Stimulated activated naive CD8-positive, alpha-beta T cell treated with anti-CD3 and anti-CD28 coated beads, Interleukin-15, Interleukin-2, amounts not matched to agents 100 ng/mL and 50 ng/mL, for 24 hours (primary cell): ENCODE results near the gene CAMKK1.

ENCODE experiments used
- H3K27ac Mint-ChIP-seq: one replicate; pipeline ENCODE4 v1.8.0; 2021; ENCODE audit warnings: mild to moderate bottlenecking, mixed read lengths
- H3K27me3 Mint-ChIP-seq: one replicate; pipeline ENCODE4 v1.8.0; 2021; ENCODE audit warnings: mixed read lengths
- H3K36me3 Mint-ChIP-seq: one replicate; pipeline ENCODE4 v1.8.0; 2021; ENCODE audit warnings: low read depth, mixed read lengths
- H3K4me1 Mint-ChIP-seq: one replicate; pipeline ENCODE4 v1.8.0; 2021; ENCODE audit warnings: low read depth, mixed read lengths
- H3K4me3 Mint-ChIP-seq: one replicate; pipeline ENCODE4 v1.8.0; 2021; ENCODE audit warnings: mild to moderate bottlenecking, mixed read lengths
- H3K9me3 Mint-ChIP-seq: one replicate; pipeline ENCODE4 v1.8.0; 2021; ENCODE audit warnings: mixed read lengths

CAMKK1 gene

DNA sequence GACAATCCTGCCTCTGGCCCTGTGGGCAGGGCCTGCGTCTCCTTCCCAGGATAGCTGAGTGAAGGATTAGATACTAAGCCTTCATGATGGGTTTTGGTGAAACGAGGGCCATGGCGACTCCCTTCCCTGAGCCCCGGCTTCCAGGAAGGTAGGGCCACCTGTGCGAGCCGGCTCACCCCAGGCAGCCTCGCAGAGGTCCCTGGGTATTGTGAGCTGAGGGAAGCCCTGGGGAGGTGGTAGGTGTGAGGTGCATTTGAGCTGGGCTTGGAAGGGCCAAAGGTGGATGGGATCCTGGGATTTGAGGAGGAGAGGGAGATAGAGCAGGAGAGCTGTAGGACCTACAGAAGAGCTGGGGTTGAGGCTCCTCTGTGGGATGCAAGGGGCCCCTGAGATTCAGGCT lies 29.9 kb upstream of the CAMKK1 start:
- H3K36me3 Mint-ChIP-seq = no peaks in the 10 kb centered on the region
- no peak overlapping the region for H3K27ac Mint-ChIP-seq
- peaks cover 3% of the 10 kb centered on the region for H3K4me1 Mint-ChIP-seq
- no peaks in the 10 kb centered on the region for H3K9me3 Mint-ChIP-seq
- H3K27me3 Mint-ChIP-seq = no peaks in the 10 kb centered on the region
- no peak overlapping the region for H3K4me3 Mint-ChIP-seq

GRCh38 chr17:3921502-3922319 lies 28.9 kb upstream of the CAMKK1 start:
- Mint-ChIP-seq H3K4me1 (peaks cover 8% of the 10 kb centered on the region), H3K27ac (no peak overlapping the region), H3K27me3 (no peaks in the 10 kb centered on the region), H3K36me3 (no peaks in the 10 kb centered on the region), H3K9me3 (no peaks in the 10 kb centered on the region), H3K4me3 (no peak overlapping the region)

DNA sequence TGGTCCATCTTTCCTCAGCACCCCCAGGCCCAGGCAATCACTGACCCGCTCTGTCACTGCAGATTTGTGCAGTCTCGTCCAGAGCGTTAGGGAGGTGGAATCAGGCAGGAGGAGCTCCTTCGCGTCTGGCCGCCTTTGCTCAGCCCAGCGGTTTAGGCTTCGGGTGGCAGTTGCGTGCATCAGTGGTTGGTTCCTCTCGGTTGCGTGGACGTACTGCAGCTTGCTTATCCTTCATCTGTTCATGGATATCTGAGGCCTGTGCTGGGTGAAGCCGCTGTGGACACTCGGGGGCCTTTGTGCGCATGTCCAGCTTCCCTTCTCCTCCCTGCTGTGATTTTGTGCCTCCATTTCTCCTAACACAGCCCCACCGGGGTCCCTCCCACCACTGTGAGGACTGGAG lies 28.2 kb upstream of the CAMKK1 start:
- H3K27ac Mint-ChIP-seq = no peak overlapping the region

DNA sequence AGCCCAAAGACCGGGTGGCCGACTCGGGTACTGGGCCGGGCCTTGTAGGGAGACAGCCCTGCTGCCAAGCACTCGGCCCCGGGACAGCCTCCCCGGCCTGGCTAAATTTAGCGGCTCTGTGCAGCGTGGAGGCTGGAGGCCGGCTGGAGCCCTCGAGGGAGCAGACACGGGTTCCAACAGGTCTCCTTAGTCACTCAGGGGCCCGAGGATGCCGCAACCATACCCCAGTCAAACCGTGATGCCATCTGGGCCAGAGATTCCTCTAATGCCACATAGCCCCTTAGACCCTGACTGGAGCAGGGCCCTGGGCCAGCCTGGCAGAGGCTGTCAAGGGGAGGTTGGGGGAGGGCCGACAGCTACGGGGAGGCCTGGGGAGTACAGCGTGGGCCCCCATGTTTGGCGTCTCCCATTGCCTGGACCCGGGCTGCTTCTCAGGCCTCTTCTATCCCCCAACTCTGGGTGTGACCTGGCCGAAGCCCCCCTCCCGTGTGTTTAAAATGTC lies 26.3 kb upstream of the CAMKK1 start:
- Mint-ChIP-seq H3K27me3 (no peaks in the 10 kb centered on the region), H3K4me1 (peaks cover 32% of the 10 kb centered on the region), H3K36me3 (no peaks in the 10 kb centered on the region), H3K27ac (no peak overlapping the region), H3K4me3 (no peak overlapping the region), H3K9me3 (no peaks in the 10 kb centered on the region)

More for the DNA sequence above, 28.2 kb upstream of the CAMKK1 start:
- H3K4me3 Mint-ChIP-seq = no peak overlapping the region
- peaks cover 15% of the 10 kb centered on the region for H3K4me1 Mint-ChIP-seq
- H3K36me3 Mint-ChIP-seq = no peaks in the 10 kb centered on the region
- H3K9me3 Mint-ChIP-seq = no peaks in the 10 kb centered on the region
- H3K27me3 Mint-ChIP-seq = no peaks in the 10 kb centered on the region

DNA sequence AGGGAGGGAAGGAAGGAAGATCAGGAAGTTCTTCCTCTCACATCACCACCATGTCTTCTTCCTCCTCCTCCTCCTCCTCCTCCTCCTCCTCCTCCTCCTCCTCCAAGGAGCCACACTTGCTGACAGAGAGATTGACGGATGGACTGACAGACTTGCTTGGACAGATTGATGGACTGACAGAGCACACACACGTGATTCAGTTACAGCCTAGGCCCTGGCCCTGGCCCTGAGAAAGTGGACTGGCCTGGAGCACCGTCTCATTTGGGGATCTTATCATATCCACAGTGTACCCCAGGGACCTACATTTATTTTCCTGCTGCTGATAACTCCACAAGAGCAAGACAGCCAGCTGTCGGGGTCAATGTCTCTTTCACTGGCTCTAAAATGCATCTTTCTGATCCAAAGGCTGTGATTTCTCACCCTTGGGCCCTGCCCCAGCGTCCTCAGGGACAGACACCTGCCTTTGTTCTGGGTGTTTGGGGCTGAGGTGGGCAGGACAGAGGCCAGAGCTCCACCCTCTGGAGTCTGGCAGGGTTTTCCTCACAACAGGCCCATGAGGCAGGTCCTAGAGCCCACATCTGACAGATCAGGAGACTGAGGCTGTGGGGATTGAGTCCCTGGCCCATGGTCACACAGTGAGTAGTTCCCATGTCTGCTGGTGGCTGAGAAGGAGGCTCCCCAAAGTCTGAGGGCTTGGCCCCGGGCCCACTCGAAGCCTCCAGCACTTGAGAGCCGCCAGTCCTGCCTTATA lies 25.7 kb upstream of the CAMKK1 start:
- peaks cover 38% of the 10 kb centered on the region for H3K4me1 Mint-ChIP-seq
- no peak overlapping the region for H3K4me3 Mint-ChIP-seq
- H3K9me3 Mint-ChIP-seq = no peaks in the 10 kb centered on the region
- H3K27ac Mint-ChIP-seq = peak overlapping the region; percentile 36
- no peaks in the 10 kb centered on the region for H3K27me3 Mint-ChIP-seq
- H3K36me3 Mint-ChIP-seq = no peaks in the 10 kb centered on the region

DNA sequence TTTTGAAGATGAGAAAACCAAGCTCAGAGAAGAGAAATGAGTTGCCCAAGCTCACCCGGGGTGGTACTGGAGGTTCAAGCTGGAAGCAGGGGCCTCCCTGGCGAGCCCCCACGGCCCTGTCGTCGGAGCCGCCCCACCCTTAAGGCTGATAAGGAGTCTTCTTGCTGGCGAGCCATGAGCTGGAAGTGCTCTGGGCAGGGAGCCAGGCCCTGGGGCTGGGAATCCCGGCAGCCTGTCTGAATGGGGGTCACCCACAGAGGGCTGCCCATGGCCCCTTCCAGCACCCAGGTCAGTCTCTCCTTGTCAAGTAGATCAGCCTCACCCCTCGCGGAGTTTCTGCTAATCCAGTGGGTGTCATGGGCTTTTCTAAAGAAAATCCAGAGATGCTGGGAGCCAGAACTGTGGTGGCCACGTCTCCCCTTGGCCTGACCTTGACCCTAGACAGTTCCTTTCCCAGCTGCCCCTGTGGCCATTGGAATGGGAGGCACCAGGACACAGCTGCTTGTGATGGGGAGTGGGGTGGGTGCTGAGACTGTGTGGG lies 24.6 kb upstream of the CAMKK1 start:
- Mint-ChIP-seq H3K9me3 (no peaks in the 10 kb centered on the region), H3K4me3 (no peak overlapping the region), H3K27ac (peak overlapping the region; percentile 45), H3K36me3 (no peaks in the 10 kb centered on the region), H3K27me3 (no peaks in the 10 kb centered on the region), H3K4me1 (peaks cover 44% of the 10 kb centered on the region)

- H3K9me3 Mint-ChIP-seq = no peaks in the 10 kb centered on the region
- H3K27me3 Mint-ChIP-seq = no peaks in the 10 kb centered on the region
- peak overlapping the region; percentile 75 for H3K4me3 Mint-ChIP-seq
- H3K27ac Mint-ChIP-seq = peak overlapping the region; percentile 45
- H3K36me3 Mint-ChIP-seq = no peaks in the 10 kb centered on the region
- H3K4me1 Mint-ChIP-seq = peaks cover 47% of the 10 kb centered on the region
Measured at GRCh38 chr17:3916825-3917224, 24.0 kb upstream of the CAMKK1 start.

GRCh38 chr17:3915995-3916696 lies 23.3 kb upstream of the CAMKK1 start, which contains the start of gene P2RX1:
Gene P2RX1, minus strand, starts transcription at chr17:3916465. Its CDS starts 240 bp downstream, at chr17:3916225.
- peak within 1 kb of the TSS; percentile 75 for H3K4me3 Mint-ChIP-seq
- no peaks in the 10 kb centered on the region for H3K27me3 Mint-ChIP-seq
- no peaks in the 10 kb centered on the region for H3K9me3 Mint-ChIP-seq
- peaks cover 53% of the 10 kb centered on the region for H3K4me1 Mint-ChIP-seq
- peak within 1 kb of the TSS; percentile 74 for H3K27ac Mint-ChIP-seq
- no peaks in the 10 kb centered on the region for H3K36me3 Mint-ChIP-seq

- Mint-ChIP-seq H3K27ac (peak overlapping the region; percentile 74), H3K9me3 (no peaks in the 10 kb centered on the region), H3K4me1 (peaks cover 59% of the 10 kb centered on the region), H3K27me3 (no peaks in the 10 kb centered on the region), H3K4me3 (peak overlapping the region; percentile 75), H3K36me3 (no peaks in the 10 kb centered on the region)
Measured at GRCh38 chr17:3915581-3915994, 22.7 kb upstream of the CAMKK1 start.

GRCh38 chr17:3914312-3914670 lies 21.4 kb upstream of the CAMKK1 start:
- no peaks in the 10 kb centered on the region for H3K27me3 Mint-ChIP-seq
- H3K4me1 Mint-ChIP-seq = peaks cover 66% of the 10 kb centered on the region
- H3K27ac Mint-ChIP-seq = peak overlapping the region; percentile 52
- no peaks in the 10 kb centered on the region for H3K36me3 Mint-ChIP-seq
- peak overlapping the region; percentile 75 for H3K4me3 Mint-ChIP-seq
- no peaks in the 10 kb centered on the region for H3K9me3 Mint-ChIP-seq

DNA sequence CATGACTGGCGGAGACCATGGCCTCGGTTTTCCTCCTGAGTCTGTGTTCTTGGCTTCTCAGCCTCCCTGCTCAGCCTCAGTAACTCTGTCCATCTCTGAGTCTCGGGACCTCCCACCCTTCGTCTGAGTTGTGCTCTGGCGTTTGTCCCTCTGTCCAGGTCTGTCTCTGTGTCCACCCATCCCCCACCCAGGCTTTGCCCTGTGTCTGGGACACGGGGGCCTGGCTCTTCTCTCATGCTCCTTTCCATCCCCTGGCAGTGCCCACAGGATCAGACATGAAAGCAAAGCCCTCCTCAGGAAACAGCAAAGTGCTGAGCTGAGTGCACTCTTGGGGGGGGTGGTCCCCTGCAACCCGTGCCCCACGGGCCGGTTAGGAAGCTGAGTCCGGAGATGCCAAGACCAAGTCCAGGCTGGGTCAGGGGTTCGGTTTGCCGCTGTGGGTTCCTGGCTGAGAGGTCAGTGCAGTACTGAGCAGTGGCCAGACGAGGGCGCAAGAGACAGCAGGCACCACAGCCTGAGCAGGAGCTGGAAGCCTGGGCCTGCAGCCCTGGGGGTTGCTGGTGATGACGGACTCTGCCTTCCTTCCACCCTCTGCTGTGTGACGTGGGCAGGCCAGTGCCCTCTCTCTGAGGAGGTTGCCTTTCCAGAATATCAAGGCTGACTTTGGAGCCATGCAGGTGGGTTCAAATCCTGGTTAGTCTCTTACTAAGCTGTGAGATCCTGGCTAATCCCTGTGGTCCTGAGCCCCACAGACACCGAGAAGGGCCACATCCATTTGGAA lies 20.9 kb upstream of the CAMKK1 start:
- peak overlapping the region; percentile 75 for H3K4me3 Mint-ChIP-seq
- no peaks in the 10 kb centered on the region for H3K36me3 Mint-ChIP-seq
- peaks cover 67% of the 10 kb centered on the region for H3K4me1 Mint-ChIP-seq
- no peaks in the 10 kb centered on the region for H3K27me3 Mint-ChIP-seq
- peak overlapping the region; percentile 52 for H3K27ac Mint-ChIP-seq
- no peaks in the 10 kb centered on the region for H3K9me3 Mint-ChIP-seq

DNA sequence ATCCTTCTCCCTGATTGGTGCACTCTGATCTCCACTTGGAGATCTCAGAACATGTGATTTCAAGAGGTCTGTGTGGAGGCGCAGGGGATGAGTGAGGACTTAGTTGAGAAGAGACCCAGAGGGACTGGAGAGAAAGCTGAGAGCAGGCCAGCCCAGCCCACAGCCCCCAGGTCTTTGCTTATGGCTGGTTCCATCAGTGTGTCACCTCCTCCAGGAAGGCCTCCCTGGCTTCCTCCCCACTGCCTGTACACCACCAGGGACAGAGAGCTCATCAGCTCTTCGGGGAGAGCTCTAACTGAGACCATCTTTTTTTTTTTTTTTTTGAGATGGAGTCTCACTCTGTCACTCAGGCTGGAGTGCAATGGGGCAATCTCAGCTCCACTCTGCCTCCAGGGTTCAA lies 20.0 kb upstream of the CAMKK1 start:
- peaks cover 65% of the 10 kb centered on the region for H3K4me1 Mint-ChIP-seq
- H3K27me3 Mint-ChIP-seq = no peaks in the 10 kb centered on the region
- no peaks in the 10 kb centered on the region for H3K36me3 Mint-ChIP-seq
- H3K9me3 Mint-ChIP-seq = no peaks in the 10 kb centered on the region
- H3K4me3 Mint-ChIP-seq = no peak overlapping the region
- no peak overlapping the region for H3K27ac Mint-ChIP-seq

DNA sequence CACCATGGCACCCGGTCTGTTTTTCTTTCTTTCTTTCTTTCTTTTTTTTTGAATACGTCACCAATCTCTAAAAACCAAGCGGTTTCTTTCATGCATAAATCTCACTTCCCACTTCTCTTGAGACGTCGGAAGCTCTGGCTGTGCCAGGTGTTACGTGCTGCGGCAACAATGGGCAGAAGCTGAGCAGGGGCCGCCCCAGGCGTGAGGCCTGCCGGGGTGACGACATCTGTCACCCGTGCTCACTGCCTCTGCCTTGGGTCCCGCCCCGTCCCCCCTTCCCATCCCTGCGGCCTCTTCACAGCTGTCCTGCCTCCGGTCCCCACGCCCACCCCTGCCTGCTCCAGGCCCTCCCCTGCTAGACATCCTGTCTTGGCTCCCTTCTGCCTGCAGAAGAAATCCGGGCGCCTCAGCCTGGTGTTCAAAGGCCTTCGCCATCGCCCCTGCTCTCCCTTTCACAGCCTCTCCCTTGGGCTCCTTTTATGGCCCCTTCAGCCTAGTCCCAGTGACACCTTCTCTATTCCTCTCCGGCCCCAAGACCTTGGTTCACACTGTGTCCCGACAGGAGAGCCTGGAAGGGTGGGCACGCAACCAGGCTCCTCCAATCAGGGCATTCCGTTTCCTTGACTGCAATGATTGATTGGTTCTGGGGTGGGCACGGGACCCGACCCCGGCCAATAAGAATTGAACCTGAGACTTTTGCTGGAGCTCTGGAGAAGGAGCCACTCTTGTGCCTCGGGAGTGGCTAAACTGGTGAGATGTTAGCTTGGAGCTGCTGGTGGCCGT lies 18.6 kb upstream of the CAMKK1 start:
- H3K27ac Mint-ChIP-seq = peak overlapping the region; percentile 77
- peak overlapping the region; percentile 71 for H3K4me3 Mint-ChIP-seq
- peaks cover 57% of the 10 kb centered on the region for H3K4me1 Mint-ChIP-seq
- no peaks in the 10 kb centered on the region for H3K36me3 Mint-ChIP-seq
- H3K9me3 Mint-ChIP-seq = no peaks in the 10 kb centered on the region
- no peaks in the 10 kb centered on the region for H3K27me3 Mint-ChIP-seq
